Measurements from ENCODE around the gene ORC2. TPM values are rescaled to one million over a fixed set of nuclear protein-coding genes. Genes with fewer than 3 reads are reported as not detected.

Gene ORC2
- total and polyA plus RNA-seq, 10 of the 15 experiments (the other 5 are each of a cell fraction or from before 2014, with no cell fraction given), result 6.1 to 36.9 (median 17.6) TPM

DNA sequence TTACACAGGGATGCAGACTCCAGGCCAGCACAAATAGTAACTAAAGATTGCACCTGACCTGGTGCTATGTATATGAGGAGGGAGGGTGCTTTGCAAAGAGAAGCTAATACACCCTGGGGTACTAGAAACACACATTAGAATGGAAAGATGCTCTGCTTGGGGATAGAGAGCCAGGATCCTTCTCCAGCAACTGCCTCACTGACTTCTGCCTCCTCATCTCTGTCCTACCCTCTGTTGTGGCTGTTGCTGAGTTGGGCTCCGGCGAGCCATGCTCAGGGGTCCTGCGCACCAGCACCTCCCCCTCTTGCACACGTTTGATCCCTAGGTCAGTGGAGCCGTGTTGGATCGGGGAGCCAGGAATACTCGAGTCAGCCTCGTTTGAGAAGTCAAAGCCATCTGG is 23.7 kb upstream of the ORC2 start:
- ChIA-PET SMC1A (ENCODE audit: uncharacterized antibody, unreplicated experiment) (interaction anchor here (0.6 kb wide), 1 partner anchor 82 kb away, joined by 4 read pairs; no protein-coding TSS in a partner anchor), CTCF (interaction anchor here (0.5 to 1.4 kb wide), 5 partner anchors 10 to 878 kb away, joined by 3 to 4 read pairs (median 3); partner anchors contain the start of gene ORC2), POLR2A (interaction anchor here (0.6 kb wide), 1 partner anchor 46 kb away, joined by 5 read pairs; no protein-coding TSS in a partner anchor), RAD21 (ENCODE audit: unreplicated experiment) (no interaction called here)
- intact Hi-C loops (cut with micrococcal nuclease; ENCODE audit: unreplicated experiment), result no loop called here
- FAIRE-seq (no peak), DNase-seq (ENCODE audit: low read depth, low spot score) (no peak), ATAC-seq (no peak)
- Histone ChIP-seq H3K79me2 (ENCODE audit: control insufficient read depth, insufficient read depth, low read length) (no peaks in the 10 kb centered on the region), H3K9me3 (replicated peaks; ENCODE audit: control insufficient read depth, insufficient read depth, low read length) (no peaks in the 10 kb centered on the region), H2AFZ (ENCODE audit: control insufficient read depth, low read depth, low read length) (no peak overlapping the region), H3K9ac (ENCODE audit: control insufficient read depth, insufficient read depth, low read length) (no peak overlapping the region), H3K4me1 (ENCODE audit: control insufficient read depth, insufficient read depth, low read length) (no peaks in the 10 kb centered on the region), H3K27ac (ENCODE audit: control insufficient read depth, insufficient read depth) (no peak overlapping the region), H4K20me1 (ENCODE audit: control insufficient read depth, insufficient read depth) (no peaks in the 10 kb centered on the region), H3K27me3 (replicated peaks in 1 of 2; ENCODE audit: control insufficient read depth in 2 of 2, insufficient read depth in 2 of 2, low read length in 1 of 2) (no peaks in the 10 kb centered on the region), H3K4me2 (ENCODE audit: control insufficient read depth, insufficient read depth) (no peak overlapping the region), H3K4me3 (no peak overlapping the region), H3K36me3 (ENCODE audit: control insufficient read depth in 2 of 2, insufficient read depth in 2 of 2, low read length in 1 of 2) (peaks cover 4 to 15% of the 10 kb centered on the region in 2 experiments)
- WGBS (ENCODE audit: insufficient coverage, insufficient replicate concordance, low lambda C conversion rate, missing lambda C conversion rate), result 96% methylated on average over 8 of the region's 8 CpGs
- no TSS peak for BruUV-seq (replicated peaks)
- in situ Hi-C loops (cut with MboI), result no loop called here
- TF ChIP-seq SREBF1 (IDR thresholded peaks at IDR 0.05; ENCODE audit: low read length) (no peak), YY1 (IDR thresholded peaks at IDR 0.05; ENCODE audit: low read depth, low read length) (no peak), TAF1 (IDR thresholded peaks at IDR 0.05; ENCODE audit: borderline replicate concordance, low read depth, low read length) (no peak), JUNB (IDR thresholded peaks at IDR 0.05) (no peak), SUZ12 (IDR thresholded peaks at IDR 0.05; ENCODE audit: unreplicated experiment) (no peak), MEF2A (IDR thresholded peaks at IDR 0.05; ENCODE audit: insufficient read depth, low read depth, low read length) (no peak), NR2C1 (IDR thresholded peaks at IDR 0.05) (no peak), RB1 (IDR thresholded peaks at IDR 0.05; ENCODE audit: borderline replicate concordance) (no peak), NBN (IDR thresholded peaks at IDR 0.05) (no peak), YBX1 (IDR thresholded peaks at IDR 0.05) (no peak), SP1 (IDR thresholded peaks at IDR 0.05; ENCODE audit: low read depth, low read length) (no peak), GATAD2B (conservative IDR thresholded peaks at IDR 0.05; ENCODE audit: low read depth) (no peak), DPF2 (IDR thresholded peaks at IDR 0.05) (no peak)
- TF ChIP-seq, protein P1, sequence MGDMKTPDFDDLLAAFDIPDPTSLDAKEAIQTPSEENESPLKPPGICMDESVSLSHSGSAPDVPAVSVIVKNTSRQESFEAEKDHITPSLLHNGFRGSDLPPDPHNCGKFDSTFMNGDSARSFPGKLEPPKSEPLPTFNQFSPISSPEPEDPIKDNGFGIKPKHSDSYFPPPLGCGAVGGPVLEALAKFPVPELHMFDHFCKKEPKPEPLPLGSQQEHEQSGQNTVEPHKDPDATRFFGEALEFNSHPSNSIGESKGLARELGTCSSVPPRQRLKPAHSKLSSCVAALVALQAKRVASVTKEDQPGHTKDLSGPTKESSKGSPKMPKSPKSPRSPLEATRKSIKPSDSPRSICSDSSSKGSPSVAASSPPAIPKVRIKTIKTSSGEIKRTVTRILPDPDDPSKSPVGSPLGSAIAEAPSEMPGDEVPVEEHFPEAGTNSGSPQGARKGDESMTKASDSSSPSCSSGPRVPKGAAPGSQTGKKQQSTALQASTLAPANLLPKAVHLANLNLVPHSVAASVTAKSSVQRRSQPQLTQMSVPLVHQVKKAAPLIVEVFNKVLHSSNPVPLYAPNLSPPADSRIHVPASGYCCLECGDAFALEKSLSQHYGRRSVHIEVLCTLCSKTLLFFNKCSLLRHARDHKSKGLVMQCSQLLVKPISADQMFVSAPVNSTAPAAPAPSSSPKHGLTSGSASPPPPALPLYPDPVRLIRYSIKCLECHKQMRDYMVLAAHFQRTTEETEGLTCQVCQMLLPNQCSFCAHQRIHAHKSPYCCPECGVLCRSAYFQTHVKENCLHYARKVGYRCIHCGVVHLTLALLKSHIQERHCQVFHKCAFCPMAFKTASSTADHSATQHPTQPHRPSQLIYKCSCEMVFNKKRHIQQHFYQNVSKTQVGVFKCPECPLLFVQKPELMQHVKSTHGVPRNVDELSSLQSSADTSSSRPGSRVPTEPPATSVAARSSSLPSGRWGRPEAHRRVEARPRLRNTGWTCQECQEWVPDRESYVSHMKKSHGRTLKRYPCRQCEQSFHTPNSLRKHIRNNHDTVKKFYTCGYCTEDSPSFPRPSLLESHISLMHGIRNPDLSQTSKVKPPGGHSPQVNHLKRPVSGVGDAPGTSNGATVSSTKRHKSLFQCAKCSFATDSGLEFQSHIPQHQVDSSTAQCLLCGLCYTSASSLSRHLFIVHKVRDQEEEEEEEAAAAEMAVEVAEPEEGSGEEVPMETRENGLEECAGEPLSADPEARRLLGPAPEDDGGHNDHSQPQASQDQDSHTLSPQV (IDR thresholded peaks at IDR 0.05), result no peak

Measured in GM12878 (cell line).